HepG2 (cell line): ENCODE measurements around the gene HS3ST3A1. TPM values are rescaled to one million over a fixed set of nuclear protein-coding genes. Genes with fewer than 3 reads are reported as not detected.

Experiments
- ATAC-seq: fragments of 200-7000 bp; cut with Tn5 transposase; 3 replicates; pipeline ENCODE4 v1.9.1; 2020; ENCODE audit warnings: mild to moderate bottlenecking, moderate library complexity
- BruUV-seq: library from RNA; stranded (reverse); fragments of 400-500 nt; replicated peaks from 2 replicates; lab custom pipeline; 2021; lab: Mats Ljungman, UMichigan
- CTCF ChIA-PET: fragments of 300-600 bp; formaldehyde crosslinking; extraction: SDS; loops from one replicate; lab custom pipeline; 2021; ENCODE audit warnings: low total read pairs, inconsistent platforms, low intra/inter-chr PET ratio; lab: Yijun Ruan, JAX
- POLR2A ChIA-PET: fragments of 350-600 bp; sonication (Branson Sonifier 250); formaldehyde crosslinking; loops from one replicate; lab custom pipeline; 2020; ENCODE audit warnings: antibody characterized with exemption, inconsistent platforms; lab: Yijun Ruan, JAX
- DNase-seq: peaks from one replicate; pipeline ENCODE4 v3.0.0-alpha.2; 2015; ENCODE audit warnings: low spot score
- FAIRE-seq: peaks from 3 replicates; lab custom pipeline; 2011; peaks lifted over from hg19 to GRCh38; lab: Jason Lieb, UNC
- H2AFZ ChIP-seq: one replicate; pipeline ENCODE4 v1.6.1; 2011; ENCODE audit warnings: low read length, inconsistent platforms
- H3K27ac ChIP-seq: fragments of 300-600 bp; 3 replicates; pipeline ENCODE4 v1.8.0; 2011; ENCODE audit warnings: mixed run types, mild to moderate bottlenecking, mixed read lengths, low read length, inconsistent platforms; ENCODE audit not compliant: insufficient read depth; ENCODE audit errors: extremely low read length
- H3K27me3 ChIP-seq, 2 experiments: fragments of 200-600 bp in 1 of 2; 2 replicates in 1 of 2; 3 replicates in 1 of 2; pipeline versions ENCODE4 v1.6.0 to v1.8.0; 2011; ENCODE audit warnings: low read length in 2 of 2, mild to moderate bottlenecking in 2 of 2, moderate library complexity in 2 of 2, inconsistent platforms in 1 of 2; ENCODE audit not compliant: insufficient read depth in 2 of 2, control insufficient read depth in 1 of 2
- H3K36me3 ChIP-seq, 2 experiments: fragments of 200-600 bp in 1 of 2; replicated peaks in 1 of 2; 2 replicates in 1 of 2; 3 replicates in 1 of 2; pipeline versions ENCODE4 v1.5.1 to v1.8.0; 2011; ENCODE audit warnings: low read length in 2 of 2, inconsistent platforms in 1 of 2; ENCODE audit not compliant: insufficient read depth in 2 of 2, control insufficient read depth in 1 of 2
- H3K4me1 ChIP-seq: 2 replicates; pipeline ENCODE4 v1.5.1; 2012; ENCODE audit warnings: low read length, inconsistent platforms; ENCODE audit not compliant: insufficient read depth
- H3K4me2 ChIP-seq: 2 replicates; pipeline ENCODE4 v1.6.0; 2011; ENCODE audit warnings: low read depth, low read length, inconsistent platforms
- H3K4me3 ChIP-seq, 3 experiments: fragments of 200-600 bp in 1 of 3; sonication (generic), shearing (Covaris generic) in 1 of 3; replicated peaks in 1 of 3; 2 replicates each; pipeline ENCODE4 v1.5.1; 2011 to 2016; ENCODE audit warnings: low read length in 3 of 3, inconsistent platforms in 2 of 3, low read depth in 2 of 3, mild to moderate bottlenecking in 2 of 3, control low read depth in 1 of 3, mixed read lengths in 1 of 3; ENCODE audit not compliant: insufficient read depth in 1 of 3
- H3K79me2 ChIP-seq: one replicate; pipeline ENCODE4 v1.6.1; 2011; ENCODE audit warnings: low read length, inconsistent platforms; ENCODE audit not compliant: insufficient read depth
- H3K9ac ChIP-seq: 2 replicates; pipeline ENCODE4 v1.6.0; 2011; ENCODE audit warnings: mild to moderate bottlenecking, low read depth, low read length, inconsistent platforms; ENCODE audit not compliant: insufficient read depth
- H3K9me3 ChIP-seq: 2 replicates; pipeline ENCODE4 v1.5.1; 2012; ENCODE audit warnings: mild to moderate bottlenecking, low read length
- H4K20me1 ChIP-seq: 2 replicates; pipeline ENCODE4 v1.6.0; 2011; ENCODE audit warnings: inconsistent platforms, mild to moderate bottlenecking, low read length, moderate library complexity; ENCODE audit not compliant: insufficient read depth
- ARNT ChIP-seq: fragments of 450-650 bp; IDR thresholded peaks from 2 replicates; pipeline ENCODE4 v1.6.1; 2017
- E2F2 ChIP-seq: sonication (generic); formaldehyde crosslinking; IDR thresholded peaks from 2 replicates; pipeline ENCODE4 v1.4.0; 2020; ENCODE audit warnings: missing genetic modification reagents, borderline replicate concordance
- KLF12 ChIP-seq: sonication (generic); formaldehyde crosslinking; IDR thresholded peaks from 2 replicates; pipeline ENCODE4 v1.4.0; 2020; ENCODE audit warnings: missing genetic modification reagents, borderline replicate concordance
- MIER2 ChIP-seq: IDR thresholded peaks from 2 replicates; pipeline ENCODE4 v1.6.1; 2016; ENCODE audit warnings: missing biosample characterization, missing genetic modification reagents
- PAF1 ChIP-seq: IDR thresholded peaks from 2 replicates; pipeline ENCODE4 v1.6.1; 2016; ENCODE audit warnings: missing genetic modification reagents, missing compliant biosample characterization
- POLR2AphosphoS2 ChIP-seq: IDR thresholded peaks from 2 replicates; pipeline ENCODE4 v1.6.1; 2011; ENCODE audit warnings: low read depth, low read length, improper control_type of control experiment
- PRPF4 ChIP-seq: fragments of 200-400 bp; formaldehyde crosslinking; IDR thresholded peaks from 2 replicates; pipeline ENCODE4 v1.6.1; 2016; ENCODE audit warnings: low read length, low read depth; ENCODE audit not compliant: poor library complexity, severe bottlenecking
- SIN3A ChIP-seq: IDR thresholded peaks from 2 replicates; pipeline ENCODE4 v1.6.1; 2011; ENCODE audit warnings: low read depth, mild to moderate bottlenecking, control low read depth, low read length, borderline replicate concordance
- STAG1 ChIP-seq: sonication (generic); formaldehyde crosslinking; IDR thresholded peaks from 2 replicates; pipeline ENCODE4 v1.4.0; 2020; ENCODE audit warnings: missing genetic modification reagents
- TP53 ChIP-seq: sonication (generic); formaldehyde crosslinking; conservative IDR thresholded peaks from 2 replicates; pipeline ENCODE4 v1.4.0; 2020; ENCODE audit warnings: missing genetic modification reagents
- ZBTB7A ChIP-seq: sonication (generic); formaldehyde crosslinking; IDR thresholded peaks from 2 replicates; pipeline ENCODE4 v1.8.0; 2022; ENCODE audit warnings: mild to moderate bottlenecking, missing genetic modification reagents
- ZFY ChIP-seq: sonication (generic); formaldehyde crosslinking; IDR thresholded peaks from 2 replicates; pipeline ENCODE4 v1.4.0; 2020; ENCODE audit warnings: missing genetic modification reagents
- ZNF383 ChIP-seq: sonication (generic); formaldehyde crosslinking; IDR thresholded peaks from 2 replicates; pipeline ENCODE4 v1.4.0; 2020; ENCODE audit warnings: missing genetic modification reagents, mild to moderate bottlenecking, borderline replicate concordance
- ZSCAN22 ChIP-seq: sonication (generic); formaldehyde crosslinking; IDR thresholded peaks from 2 replicates; pipeline ENCODE4 v1.4.0; 2020; ENCODE audit warnings: mild to moderate bottlenecking, missing genetic modification reagents
- WGBS: methylation state at CpG from one replicate; pipeline ENCODE4 v1.1.6; 2017; ENCODE audit warnings: low lambda C conversion rate; 5-methylcytosine and 5-hydroxymethylcytosine counted together
- in situ Hi-C: cut with HindIII; loops from 2 replicates; pipeline ENCODE4 v1.10.0; 2017; ENCODE audit warnings: low pct_unique_long_range_greater_than_20kb; ENCODE audit not compliant: extremely low pct_ligation_motif_present
- intact Hi-C: fragments of 100-400 bp; cut with micrococcal nuclease; formaldehyde crosslinking; loops from one replicate; pipeline ENCODE4 v1.10.0; 2022; ENCODE audit not compliant: unreplicated experiment
- polyA plus RNA-seq, 8 experiments: library from polyadenylated mRNA; depleted of rRNA in 3 of 8; stranded (reverse) in 7 of 8; unstranded in 1 of 8; fragments of >200 nt; fragmentation: Illumina TruSeq in 4 of 8; extraction: Trizol in 4 of 8; gene quantifications; 2 replicates each; pipeline versions ENCODE4 v1.2.1 to v1.2.3, GENCODE V29; 2011 to 2016; ENCODE audit warnings: low read depth in 4 of 8, missing spikeins in 1 of 8, mixed read lengths in 1 of 8; ENCODE audit not compliant: insufficient read depth in 1 of 8
- total RNA-seq, 5 experiments: library from RNA; depleted of rRNA; stranded (reverse); fragments of >200 nt; fragmentation: Illumina TruSeq; extraction: Trizol; gene quantifications; 2 replicates each; pipeline ENCODE4 v1.2.3, GENCODE V29; 2016; ENCODE audit warnings: low read depth in 1 of 5

Gene HS3ST3A1
- total and polyA plus RNA-seq, 2 of the 13 experiments (the other 11 are each of a cell fraction or from before 2014, with no cell fraction given): 1.3 to 3.5 TPM

- no TSS peak for BruUV-seq
- ChIA-PET CTCF (interaction anchor here (1.2 to 2.5 kb wide), 3 partner anchors 257 to 1331 kb away, joined by 4 to 14 read pairs (median 5); no protein-coding TSS in a partner anchor), POLR2A (no interaction called here)
- H4K20me1 ChIP-seq: no peaks in the 10 kb centered on the region; the same call in 1 of the 2 replicates
- H2AFZ ChIP-seq: no peak overlapping the region
- DNase-seq: no peak
- no peak overlapping the region for H3K4me2 ChIP-seq
- H3K9me3 ChIP-seq: no peaks in the 10 kb centered on the region
- no peaks in the 10 kb centered on the region for H3K36me3 ChIP-seq
- no peak overlapping the region for H3K4me3 ChIP-seq
- no peaks in the 10 kb centered on the region for H3K79me2 ChIP-seq
- ATAC-seq: no peak
- WGBS: 24% methylated on average over 6 of the region's 6 CpGs
- TF ChIP-seq POLR2AphosphoS2 (no peak), TP53 (CRISPR knock-in tag) (no peak), ZBTB7A (CRISPR knock-in tag) (no peak), STAG1 (no peak), SIN3A (no peak), ZFY (CRISPR knock-in tag) (no peak), PRPF4 (no peak), MIER2 (CRISPR knock-in tag) (no peak), ZSCAN22 (CRISPR knock-in tag) (no peak), KLF12 (CRISPR knock-in tag) (no peak), PAF1 (no peak), ZNF383 (CRISPR knock-in tag) (no peak), ARNT (no peak), E2F2 (no peak)
- TF ChIP-seq, all 625 proteins: peak for 0
- intact Hi-C loops: loop anchor here (2.0 to 10.0 kb wide), 6 partner anchors 181 to 1331 kb away; no protein-coding TSS in a partner anchor
- in situ Hi-C loops: loop anchor here (10.0 kb wide), 2 partner anchors 261 to 1329 kb away; no protein-coding TSS in a partner anchor
- H3K27me3 ChIP-seq: peaks cover 0 to 21% of the 10 kb centered on the region in 2 experiments; a peak in 4 of 5 replicates
- FAIRE-seq: no peak
- H3K9ac ChIP-seq: no peak overlapping the region
- no peak overlapping the region for H3K27ac ChIP-seq
- H3K4me1 ChIP-seq: peaks cover 38% of the 10 kb centered on the region
Measured at GRCh38 chr17:13595599-13595899, 6.2 kb downstream of the HS3ST3A1 start.
